HepG2 (cell line): ENCODE measurements around the gene CCDC87. TPM values are rescaled to one million over a fixed set of nuclear protein-coding genes. Genes with fewer than 3 reads are reported as not detected.

ENCODE experiments used
- BORCS8-MEF2B ChIP-seq: sonication (generic); formaldehyde crosslinking; IDR thresholded peaks from 2 replicates; pipeline ENCODE4 v1.8.0; 2022; ENCODE audit warnings: mild to moderate bottlenecking, missing genetic modification reagents
- GATA4 ChIP-seq: sonication (generic); IDR thresholded peaks from 2 replicates; pipeline ENCODE4 v1.6.1; 2016; ENCODE audit warnings: antibody characterized with exemption, low read depth, borderline replicate concordance
- KLF12 ChIP-seq: sonication (generic); formaldehyde crosslinking; IDR thresholded peaks from 2 replicates; pipeline ENCODE4 v1.4.0; 2020; ENCODE audit warnings: missing genetic modification reagents, borderline replicate concordance
- KLF13 ChIP-seq: sonication (generic); formaldehyde crosslinking; IDR thresholded peaks from 2 replicates; pipeline ENCODE4 v1.4.0; 2020; ENCODE audit warnings: mild to moderate bottlenecking, missing genetic modification reagents
- LRRFIP1 ChIP-seq: sonication (generic); formaldehyde crosslinking; conservative IDR thresholded peaks from 2 replicates; pipeline ENCODE4 v1.4.0; 2020; ENCODE audit warnings: missing genetic modification reagents
- NCOA1 ChIP-seq: sonication (generic); formaldehyde crosslinking; IDR thresholded peaks from 2 replicates; pipeline ENCODE4 v1.9.0; 2021; ENCODE audit warnings: missing genetic modification reagents
- ONECUT2 ChIP-seq: sonication (generic); formaldehyde crosslinking; IDR thresholded peaks from 2 replicates; pipeline ENCODE4 v1.4.0; 2020; ENCODE audit warnings: missing genetic modification reagents
- ZFYVE20 ChIP-seq: sonication (generic); formaldehyde crosslinking; IDR thresholded peaks from 2 replicates; pipeline ENCODE4 v1.8.0; 2023; ENCODE audit warnings: low read depth, mild to moderate bottlenecking, moderate library complexity, missing genetic modification reagents, borderline replicate concordance
- ZMAT3 ChIP-seq: sonication (generic); formaldehyde crosslinking; conservative IDR thresholded peaks from 2 replicates; pipeline ENCODE4 v1.7.0; 2021; ENCODE audit warnings: missing genetic modification reagents
- ZMAT5 ChIP-seq: sonication (generic); formaldehyde crosslinking; IDR thresholded peaks from 2 replicates; pipeline ENCODE4 v1.5.0; 2020; ENCODE audit warnings: mild to moderate bottlenecking, low read depth, missing genetic modification reagents, borderline replicate concordance
- ZNF329 ChIP-seq: sonication (generic); formaldehyde crosslinking; IDR thresholded peaks from 2 replicates; pipeline ENCODE4 v1.9.0; 2021; ENCODE audit warnings: low read depth, mild to moderate bottlenecking, missing genetic modification reagents
- ZNF383 ChIP-seq: sonication (generic); formaldehyde crosslinking; IDR thresholded peaks from 2 replicates; pipeline ENCODE4 v1.4.0; 2020; ENCODE audit warnings: missing genetic modification reagents, mild to moderate bottlenecking, borderline replicate concordance
- ZNF414 ChIP-seq: sonication (generic); formaldehyde crosslinking; IDR thresholded peaks from 2 replicates; pipeline ENCODE4 v1.5.0; 2020; ENCODE audit warnings: missing genetic modification reagents
- ZNF547 ChIP-seq: sonication (generic); formaldehyde crosslinking; IDR thresholded peaks from 2 replicates; pipeline ENCODE4 v1.5.1; 2020; ENCODE audit warnings: mild to moderate bottlenecking, missing genetic modification reagents
- ZNF577 ChIP-seq: sonication (generic); formaldehyde crosslinking; IDR thresholded peaks from 2 replicates; pipeline ENCODE4 v1.4.0; 2020; ENCODE audit warnings: mild to moderate bottlenecking, low read depth, missing genetic modification reagents, borderline replicate concordance
- ZNF598 ChIP-seq: sonication (generic); formaldehyde crosslinking; IDR thresholded peaks from 2 replicates; pipeline ENCODE4 v1.5.1; 2020; ENCODE audit warnings: mild to moderate bottlenecking, missing genetic modification reagents, borderline replicate concordance
- ZNF780A ChIP-seq: sonication (generic); formaldehyde crosslinking; IDR thresholded peaks from 2 replicates; pipeline ENCODE4 v1.8.0; 2022; ENCODE audit warnings: mild to moderate bottlenecking, missing genetic modification reagents, moderate library complexity
- polyA plus RNA-seq, 8 experiments: library from polyadenylated mRNA; depleted of rRNA in 3 of 8; stranded (reverse) in 7 of 8; unstranded in 1 of 8; fragments of >200 nt; fragmentation: Illumina TruSeq in 4 of 8; extraction: Trizol in 4 of 8; gene quantifications; 2 replicates each; pipeline versions ENCODE4 v1.2.1 to v1.2.3, GENCODE V29; 2011 to 2016; ENCODE audit warnings: low read depth in 4 of 8, missing spikeins in 1 of 8, mixed read lengths in 1 of 8; ENCODE audit not compliant: insufficient read depth in 1 of 8
- total RNA-seq, 5 experiments: library from RNA; depleted of rRNA; stranded (reverse); fragments of >200 nt; fragmentation: Illumina TruSeq; extraction: Trizol; gene quantifications; 2 replicates each; pipeline ENCODE4 v1.2.3, GENCODE V29; 2016; ENCODE audit warnings: low read depth in 1 of 5
- TF ChIP-seq, protein P1 (sequence below): sonication (generic); formaldehyde crosslinking; IDR thresholded peaks from 2 replicates; pipeline ENCODE4 v1.4.0; 2020; ENCODE audit warnings: mild to moderate bottlenecking, missing genetic modification reagents, borderline replicate concordance
- TF ChIP-seq, protein P2 (sequence below): sonication (generic); formaldehyde crosslinking; IDR thresholded peaks from 2 replicates; pipeline ENCODE4 v1.8.0; 2023; ENCODE audit warnings: mild to moderate bottlenecking, missing genetic modification reagents

Gene CCDC87
- total and polyA plus RNA-seq, 2 of the 13 experiments (the other 11 are each of a cell fraction or from before 2014, with no cell fraction given), result 0.05 to 0.42 TPM

- TF ChIP-seq GATA4 (peak; percentile 50; the same call in 1 of the 2 replicates), LRRFIP1 (CRISPR knock-in tag) (no peak), ZNF329 (no peak), ZMAT3 (CRISPR knock-in tag) (0 out of 2 replicates have a peak, but pooled peaks have one; percentile 13), ZNF383 (CRISPR knock-in tag) (no peak), ZNF414 (CRISPR knock-in tag) (peak; percentile 40; the same call in 1 of the 2 replicates), ZNF780A (CRISPR knock-in tag) (no peak), ZNF598 (CRISPR knock-in tag) (no peak; the same call in 1 of the 2 replicates), ZFYVE20 (CRISPR knock-in tag) (no peak), BORCS8-MEF2B (CRISPR knock-in tag) (no peak; the same call in none of the 2 replicates), NCOA1 (no peak), ONECUT2 (CRISPR knock-in tag) (no peak), ZNF577 (CRISPR knock-in tag) (no peak; the same call in 1 of the 2 replicates), KLF13 (CRISPR knock-in tag) (no peak), KLF12 (CRISPR knock-in tag) (no peak), ZMAT5 (CRISPR knock-in tag) (no peak), ZNF547 (no peak; the same call in 1 of the 2 replicates)
- TF ChIP-seq, protein P1, sequence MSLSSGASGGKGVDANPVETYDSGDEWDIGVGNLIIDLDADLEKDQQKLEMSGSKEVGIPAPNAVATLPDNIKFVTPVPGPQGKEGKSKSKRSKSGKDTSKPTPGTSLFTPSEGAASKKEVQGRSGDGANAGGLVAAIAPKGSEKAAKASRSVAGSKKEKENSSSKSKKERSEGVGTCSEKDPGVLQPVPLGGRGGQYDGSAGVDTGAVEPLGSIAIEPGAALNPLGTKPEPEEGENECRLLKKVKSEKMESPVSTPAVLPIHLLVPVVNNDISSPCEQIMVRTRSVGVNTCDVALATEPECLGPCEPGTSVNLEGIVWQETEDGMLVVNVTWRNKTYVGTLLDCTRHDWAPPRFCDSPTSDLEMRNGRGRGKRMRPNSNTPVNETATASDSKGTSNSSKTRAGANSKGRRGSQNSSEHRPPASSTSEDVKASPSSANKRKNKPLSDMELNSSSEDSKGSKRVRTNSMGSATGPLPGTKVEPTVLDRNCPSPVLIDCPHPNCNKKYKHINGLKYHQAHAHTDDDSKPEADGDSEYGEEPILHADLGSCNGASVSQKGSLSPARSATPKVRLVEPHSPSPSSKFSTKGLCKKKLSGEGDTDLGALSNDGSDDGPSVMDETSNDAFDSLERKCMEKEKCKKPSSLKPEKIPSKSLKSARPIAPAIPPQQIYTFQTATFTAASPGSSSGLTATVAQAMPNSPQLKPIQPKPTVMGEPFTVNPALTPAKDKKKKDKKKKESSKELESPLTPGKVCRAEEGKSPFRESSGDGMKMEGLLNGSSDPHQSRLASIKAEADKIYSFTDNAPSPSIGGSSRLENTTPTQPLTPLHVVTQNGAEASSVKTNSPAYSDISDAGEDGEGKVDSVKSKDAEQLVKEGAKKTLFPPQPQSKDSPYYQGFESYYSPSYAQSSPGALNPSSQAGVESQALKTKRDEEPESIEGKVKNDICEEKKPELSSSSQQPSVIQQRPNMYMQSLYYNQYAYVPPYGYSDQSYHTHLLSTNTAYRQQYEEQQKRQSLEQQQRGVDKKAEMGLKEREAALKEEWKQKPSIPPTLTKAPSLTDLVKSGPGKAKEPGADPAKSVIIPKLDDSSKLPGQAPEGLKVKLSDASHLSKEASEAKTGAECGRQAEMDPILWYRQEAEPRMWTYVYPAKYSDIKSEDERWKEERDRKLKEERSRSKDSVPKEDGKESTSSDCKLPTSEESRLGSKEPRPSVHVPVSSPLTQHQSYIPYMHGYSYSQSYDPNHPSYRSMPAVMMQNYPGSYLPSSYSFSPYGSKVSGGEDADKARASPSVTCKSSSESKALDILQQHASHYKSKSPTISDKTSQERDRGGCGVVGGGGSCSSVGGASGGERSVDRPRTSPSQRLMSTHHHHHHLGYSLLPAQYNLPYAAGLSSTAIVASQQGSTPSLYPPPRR (CRISPR knock-in tag), result no peak
- TF ChIP-seq, protein P2, sequence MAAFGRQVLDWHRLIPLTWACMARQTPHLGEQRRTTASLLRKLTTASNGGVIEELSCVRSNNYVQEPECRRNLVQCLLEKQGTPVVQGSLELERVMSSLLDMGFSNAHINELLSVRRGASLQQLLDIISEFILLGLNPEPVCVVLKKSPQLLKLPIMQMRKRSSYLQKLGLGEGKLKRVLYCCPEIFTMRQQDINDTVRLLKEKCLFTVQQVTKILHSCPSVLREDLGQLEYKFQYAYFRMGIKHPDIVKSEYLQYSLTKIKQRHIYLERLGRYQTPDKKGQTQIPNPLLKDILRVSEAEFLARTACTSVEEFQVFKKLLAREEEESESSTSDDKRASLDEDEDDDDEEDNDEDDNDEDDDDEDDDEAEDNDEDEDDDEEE (CRISPR knock-in tag), result peak; percentile 50; the same call in 1 of the 2 replicates
These were observed 45.6 kb upstream of the CCDC87 start, which contains the start of gene RBM4 (continued) for GRCh38 chr11:66638177-66639065.
